K562 (cell line): ENCODE measurements around the gene ASPHD1. TPM values are rescaled to one million over a fixed set of nuclear protein-coding genes. Genes with fewer than 3 reads are reported as not detected.

Source experiments
- ATAC-seq: fragments of 200-7000 bp; cut with Tn5 transposase; 3 replicates; pipeline ENCODE4 v1.9.1; 2020; ENCODE audit warnings: moderate library complexity
- BruUV-seq: library from RNA; stranded (reverse); fragments of 400-500 nt; replicated peaks from 2 replicates; lab custom pipeline; 2021; lab: Mats Ljungman, UMichigan
- CTCF ChIA-PET: fragments of 300-600 bp; formaldehyde crosslinking; extraction: SDS; loops from one replicate; lab custom pipeline; 2021; ENCODE audit warnings: low intra/inter-chr PET ratio; lab: Yijun Ruan, JAX
- POLR2A ChIA-PET: fragments of 300-600, 350-650 bp; sonication (Branson Sonifier 250); formaldehyde crosslinking; extraction: SDS; loops from one replicate; lab custom pipeline; 2021; ENCODE audit warnings: antibody characterized with exemption, inconsistent platforms; lab: Yijun Ruan, JAX
- DNase-seq, 4 experiments: peaks; one replicate each; pipeline versions ENCODE4 v3.0.0 to v3.0.0-alpha.2; 2011 to 2018; ENCODE audit warnings: low spot score in 3 of 4, mixed read lengths in 3 of 4; ENCODE audit errors: extremely low read depth in 1 of 4
- FAIRE-seq: peaks from 2 replicates; lab custom pipeline; 2011; peaks lifted over from hg19 to GRCh38; lab: Jason Lieb, UNC
- H2AFZ ChIP-seq: 2 replicates; pipeline ENCODE4 v1.6.0; 2011; ENCODE audit warnings: low read depth, low read length, control low read depth, inconsistent platforms
- H3K27ac ChIP-seq: fragments of 200-600 bp; 3 replicates; pipeline ENCODE4 v1.8.0; 2011; ENCODE audit warnings: low read depth, mild to moderate bottlenecking, control low read depth, inconsistent platforms, low read length, moderate library complexity, mixed read lengths; ENCODE audit errors: extremely low read depth
- H3K27me3 ChIP-seq, 2 experiments: fragments of 300-600 bp in 1 of 2; 2 replicates in 1 of 2; 3 replicates in 1 of 2; pipeline versions ENCODE4 v1.6.0 to v1.8.0; 2011; ENCODE audit warnings: inconsistent platforms in 2 of 2, low read length in 2 of 2, mild to moderate bottlenecking in 1 of 2, mixed read lengths in 1 of 2, moderate library complexity in 1 of 2; ENCODE audit not compliant: control insufficient read depth in 2 of 2, insufficient read depth in 2 of 2
- H3K36me3 ChIP-seq: fragments of 300-600 bp; 3 replicates; pipeline ENCODE4 v1.8.0; 2011; ENCODE audit warnings: mild to moderate bottlenecking, low read length, inconsistent platforms; ENCODE audit not compliant: control insufficient read depth, insufficient read depth
- H3K4me1 ChIP-seq, 2 experiments: fragments of 200-600 bp in 1 of 2; replicated peaks in 1 of 2; 2 replicates in 1 of 2; 3 replicates in 1 of 2; pipeline versions ENCODE4 v1.5.1 to v1.8.0; 2011; ENCODE audit warnings: inconsistent platforms in 2 of 2, low read length in 2 of 2, mild to moderate bottlenecking in 1 of 2, mixed read lengths in 1 of 2, moderate library complexity in 1 of 2; ENCODE audit not compliant: control insufficient read depth in 2 of 2, insufficient read depth in 2 of 2
- H3K4me2 ChIP-seq: 2 replicates; pipeline ENCODE4 v1.6.1; 2011; ENCODE audit warnings: low read length, control low read depth, inconsistent platforms, mixed read lengths; ENCODE audit not compliant: insufficient read depth
- H3K4me3 ChIP-seq: fragments of 200-600 bp; sonication (generic), shearing (Covaris generic); 2 replicates; pipeline ENCODE4 v1.5.1; 2016; ENCODE audit warnings: control low read depth, inconsistent platforms
- H3K79me2 ChIP-seq: fragments of 200-600 bp; 3 replicates; pipeline ENCODE4 v1.8.0; 2011; ENCODE audit warnings: low read length, inconsistent platforms; ENCODE audit not compliant: control insufficient read depth, insufficient read depth
- H3K9ac ChIP-seq, 2 experiments: 2 replicates each; pipeline versions ENCODE4 v1.6.0 to v1.6.1; 2011; ENCODE audit warnings: low read depth in 2 of 2, low read length in 2 of 2, control low read depth in 1 of 2, inconsistent platforms in 1 of 2, mild to moderate bottlenecking in 1 of 2, mixed read lengths in 1 of 2; ENCODE audit not compliant: insufficient read depth in 1 of 2
- H3K9me1 ChIP-seq: one replicate; pipeline ENCODE4 v1.6.0; 2011; ENCODE audit warnings: inconsistent platforms, mild to moderate bottlenecking, low read length, moderate library complexity; ENCODE audit not compliant: control insufficient read depth, insufficient read depth
- H3K9me3 ChIP-seq: replicated peaks from 2 replicates; pipeline ENCODE4 v1.5.1; 2011; ENCODE audit warnings: low read depth, low read length, inconsistent platforms; ENCODE audit not compliant: control insufficient read depth, insufficient read depth
- H4K20me1 ChIP-seq: replicated peaks from 2 replicates; pipeline ENCODE4 v1.6.1; 2011; ENCODE audit warnings: low read length, inconsistent platforms, mixed read lengths; ENCODE audit not compliant: control insufficient read depth, insufficient read depth
- FOXM1 ChIP-seq, 2 experiments: fragments of 450-650 bp in 1 of 2; sonication (generic) in 1 of 2; formaldehyde crosslinking in 1 of 2; IDR thresholded peaks; 2 replicates each; pipeline versions ENCODE4 v1.6.1 to v1.9.0; 2017 to 2022; ENCODE audit warnings: low read depth in 2 of 2, mild to moderate bottlenecking in 2 of 2, missing genetic modification reagents in 1 of 2, moderate library complexity in 1 of 2
- HNRNPH1 ChIP-seq: fragments of 200-400 bp; formaldehyde crosslinking; optimal IDR thresholded peaks from 2 replicates; pipeline ENCODE3; 2017; ENCODE audit warnings: low read depth, mild to moderate bottlenecking, low read length, moderate library complexity
- NR4A1 ChIP-seq, 2 experiments: fragments of 250-450 bp in 1 of 2; fragments of 450-650 bp in 1 of 2; sonication (Bioruptor Pico) in 1 of 2; IDR thresholded peaks; 2 replicates each; pipeline versions ENCODE4 v1.4.0 to v1.6.1; 2016 to 2020; ENCODE audit warnings: mild to moderate bottlenecking in 2 of 2, missing compliant biosample characterization in 1 of 2, missing genetic modification characterization in 1 of 2, moderate library complexity in 1 of 2
- PYGO2 ChIP-seq: fragments of 450-650 bp; IDR thresholded peaks from 2 replicates; pipeline ENCODE4 v1.6.1; 2016; ENCODE audit warnings: mild to moderate bottlenecking, missing genetic modification characterization, moderate library complexity, missing compliant biosample characterization
- TAF7 ChIP-seq: fragments of 450-650 bp; IDR thresholded peaks from 2 replicates; pipeline ENCODE4 v1.6.1; 2016; ENCODE audit warnings: missing genetic modification characterization, missing compliant biosample characterization
- TEAD2 ChIP-seq: fragments of 450-650 bp; IDR thresholded peaks from 2 replicates; pipeline ENCODE4 v1.6.1; 2016; ENCODE audit warnings: missing genetic modification characterization, control low read depth, missing compliant biosample characterization
- ZNF12 ChIP-seq: sonication (generic); formaldehyde crosslinking; IDR thresholded peaks from 2 replicates; pipeline ENCODE4 v1.4.0; 2020; ENCODE audit warnings: mild to moderate bottlenecking, missing genetic modification reagents
- ZNF263 ChIP-seq: sonication (generic); formaldehyde crosslinking; IDR thresholded peaks from 2 replicates; pipeline ENCODE4 v1.8.0; 2022; ENCODE audit warnings: mild to moderate bottlenecking, missing genetic modification reagents, borderline replicate concordance
- WGBS: fragments of 100-300 bp; shearing (Covaris generic); methylation state at CpG from one replicate; pipeline ENCODE4 v1.1.6; 2016; ENCODE audit warnings: low coverage, mixed read lengths; ENCODE audit not compliant: insufficient coverage; ENCODE audit errors: missing lambda C conversion rate; 5-methylcytosine and 5-hydroxymethylcytosine counted together
- in situ Hi-C: fragments of 300-500 bp; cut with MboI; formaldehyde crosslinking; loops from 4 replicates; pipeline ENCODE4 v1.15.0; 2018; ENCODE audit warnings: inconsistent platforms, mixed read lengths
- intact Hi-C: fragments of 100-400 bp; cut with micrococcal nuclease; formaldehyde crosslinking; loops from 2 replicates; pipeline ENCODE4 v1.14.2; 2022
- polyA plus RNA-seq, 8 experiments: library from polyadenylated mRNA; depleted of rRNA in 4 of 8; stranded (reverse) in 5 of 8; unstranded in 3 of 8; fragments of >200 nt; fragmentation: Nextera tagmentation in 2 of 8; fragmentation: Illumina TruSeq in 1 of 8; extraction: Ambion mirVana in 2 of 8; extraction: Trizol in 1 of 8; gene quantifications; 2 replicates each; pipeline versions ENCODE4 v1.2.1 to v1.2.3, GENCODE V29; 2011 to 2014; ENCODE audit warnings: inconsistent platforms in 1 of 8, missing spikeins in 1 of 8
- total RNA-seq, 7 experiments: library from RNA; depleted of rRNA in 6 of 7; stranded (reverse); fragments of >200 nt in 6 of 7; fragmentation: Illumina TruSeq in 2 of 7; extraction: Trizol in 2 of 7; gene quantifications; 2 replicates each; pipeline versions ENCODE4 v1.2.1 to v1.2.3, GENCODE V29; 2011 to 2021; ENCODE audit warnings: low replicate concordance in 1 of 7
- TF ChIP-seq, protein P1 (sequence below): fragments of 450-650 bp; IDR thresholded peaks from 2 replicates; pipeline ENCODE4 v1.6.1; 2016; ENCODE audit warnings: borderline replicate concordance
- TF ChIP-seq, protein P2 (sequence below), 3 experiments: fragments of 200-800 bp in 1 of 3; sonication (Bioruptor generic) in 1 of 3; sonication (generic) in 1 of 3; formaldehyde crosslinking in 1 of 3; IDR thresholded peaks; 2 replicates each; pipeline versions ENCODE4 v1.6.1 to v1.8.0; 2016 to 2022; ENCODE audit warnings: mild to moderate bottlenecking in 2 of 3, missing compliant biosample characterization in 2 of 3, missing genetic modification characterization in 2 of 3, missing genetic modification reagents in 1 of 3

ASPHD1 gene
- total and polyA plus RNA-seq, 9 of the 15 experiments (the other 6 are each of a cell fraction or from before 2014, with no cell fraction given) = 0.03 to 0.70 (median 0.24) TPM; not detected in 5

DNA sequence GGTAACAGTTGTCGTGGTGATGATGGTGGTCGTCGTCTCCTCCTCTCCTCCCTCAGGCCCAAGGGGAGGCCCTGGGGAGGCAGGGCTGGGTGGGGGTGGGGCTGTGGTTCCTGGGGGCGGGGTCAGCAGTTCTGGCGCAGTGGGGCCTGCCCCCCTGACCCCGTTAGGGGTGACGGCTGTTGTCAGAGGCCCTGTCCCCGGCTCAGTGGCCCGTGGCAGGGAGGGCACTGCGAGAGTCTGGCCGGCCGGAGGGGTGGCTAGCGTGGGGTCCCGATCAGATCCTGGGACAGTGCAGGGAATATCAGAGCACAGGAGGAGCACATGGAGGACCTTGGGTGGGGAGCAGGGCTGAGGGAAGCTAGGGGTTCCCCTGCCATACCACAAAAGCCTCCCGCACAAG is 3.4 kb upstream of the ASPHD1 start:
- no peak for FAIRE-seq
- in situ Hi-C loops = no loop called here
- H3K4me3 ChIP-seq = no peak overlapping the region
- peaks cover 13% of the 10 kb centered on the region; the same call in 1 of the 2 replicates for H4K20me1 ChIP-seq
- no peaks in the 10 kb centered on the region for H3K9me3 ChIP-seq
- peak; percentile 46; the same call in 1 of the 2 replicates for TF ChIP-seq ZNF263 (CRISPR knock-in tag)
- TF ChIP-seq, protein P1, sequence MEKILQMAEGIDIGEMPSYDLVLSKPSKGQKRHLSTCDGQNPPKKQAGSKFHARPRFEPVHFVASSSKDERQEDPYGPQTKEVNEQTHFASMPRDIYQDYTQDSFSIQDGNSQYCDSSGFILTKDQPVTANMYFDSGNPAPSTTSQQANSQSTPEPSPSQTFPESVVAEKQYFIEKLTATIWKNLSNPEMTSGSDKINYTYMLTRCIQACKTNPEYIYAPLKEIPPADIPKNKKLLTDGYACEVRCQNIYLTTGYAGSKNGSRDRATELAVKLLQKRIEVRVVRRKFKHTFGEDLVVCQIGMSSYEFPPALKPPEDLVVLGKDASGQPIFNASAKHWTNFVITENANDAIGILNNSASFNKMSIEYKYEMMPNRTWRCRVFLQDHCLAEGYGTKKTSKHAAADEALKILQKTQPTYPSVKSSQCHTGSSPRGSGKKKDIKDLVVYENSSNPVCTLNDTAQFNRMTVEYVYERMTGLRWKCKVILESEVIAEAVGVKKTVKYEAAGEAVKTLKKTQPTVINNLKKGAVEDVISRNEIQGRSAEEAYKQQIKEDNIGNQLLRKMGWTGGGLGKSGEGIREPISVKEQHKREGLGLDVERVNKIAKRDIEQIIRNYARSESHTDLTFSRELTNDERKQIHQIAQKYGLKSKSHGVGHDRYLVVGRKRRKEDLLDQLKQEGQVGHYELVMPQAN = no peak
- TF ChIP-seq, all 486 proteins: peak for 1
- Histone ChIP-seq H3K27ac (no peak overlapping the region), H3K9me1 (peaks cover 3% of the 10 kb centered on the region), H3K79me2 (no peaks in the 10 kb centered on the region), H3K4me1 (peaks cover 0 to 34% of the 10 kb centered on the region in 2 experiments; a peak in 3 of 5 replicates), H2AFZ (no peak overlapping the region), H3K27me3 (peaks cover 13 to 31% of the 10 kb centered on the region in 2 experiments), H3K36me3 (no peaks in the 10 kb centered on the region), H3K9ac (no peak overlapping the region), H3K4me2 (no peak overlapping the region)
- CTCF ChIA-PET = no interaction called here
- WGBS = 0% methylated on average over 2 of the region's 15 CpGs
- DNase-seq (peak in 1 of 4 experiments; percentile 38), ATAC-seq (no peak)
- intact Hi-C loops = no loop called here
- no TSS peak for BruUV-seq
- POLR2A ChIA-PET = no interaction called here

DNA sequence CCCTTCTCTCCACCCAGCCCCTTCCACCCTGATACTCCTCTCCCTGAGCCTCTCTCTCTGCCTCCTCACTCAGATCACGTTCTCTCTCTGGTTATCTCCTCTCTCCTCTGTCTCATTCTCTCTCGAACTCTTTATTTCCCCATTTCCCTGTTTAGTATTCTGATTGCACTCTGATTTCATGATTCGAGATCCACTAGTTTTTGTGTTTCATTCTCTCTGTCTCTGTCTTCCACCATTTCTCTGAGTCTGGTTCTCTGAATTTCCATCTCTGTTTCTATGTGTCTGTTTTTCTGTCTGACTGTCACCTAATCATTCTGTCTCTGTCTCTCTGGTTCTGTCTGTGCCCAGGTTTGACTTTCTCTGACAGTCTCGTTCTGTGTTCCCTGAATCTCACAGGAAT is 3.0 kb upstream of the ASPHD1 start:
- Histone ChIP-seq H3K79me2 (no peaks in the 10 kb centered on the region), H3K4me2 (no peak overlapping the region), H3K9me3 (no peaks in the 10 kb centered on the region), H3K9me1 (peaks cover 3% of the 10 kb centered on the region), H2AFZ (no peak overlapping the region), H3K4me3 (no peak overlapping the region), H3K36me3 (no peaks in the 10 kb centered on the region), H4K20me1 (peaks cover 13% of the 10 kb centered on the region; the same call in 1 of the 2 replicates), H3K27ac (no peak overlapping the region), H3K27me3 (peaks cover 14 to 30% of the 10 kb centered on the region in 2 experiments), H3K4me1 (peaks cover 0 to 35% of the 10 kb centered on the region in 2 experiments; a peak in 3 of 5 replicates), H3K9ac (no peak overlapping the region)
- FAIRE-seq (no peak), DNase-seq (no peak), ATAC-seq (no peak)
- intact Hi-C loops (no loop called here), in situ Hi-C loops (no loop called here)
- 4% methylated on average over 4 of the region's 4 CpGs for WGBS
- ChIA-PET CTCF (no interaction called here), POLR2A (interaction anchor here (0.6 to 1.1 kb wide), 2 partner anchors 9 to 87 kb away, joined by 3 to 4 read pairs; no protein-coding TSS in a partner anchor)
- no TSS peak for BruUV-seq
- TF ChIP-seq, protein P2, sequence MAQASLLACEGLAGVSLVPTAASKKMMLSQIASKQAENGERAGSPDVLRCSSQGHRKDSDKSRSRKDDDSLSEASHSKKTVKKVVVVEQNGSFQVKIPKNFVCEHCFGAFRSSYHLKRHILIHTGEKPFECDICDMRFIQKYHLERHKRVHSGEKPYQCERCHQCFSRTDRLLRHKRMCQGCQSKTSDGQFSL (CRISPR knock-in tag; IDR thresholded peaks at IDR 0.05) = no peak
- TF ChIP-seq, protein P2 (tag; IDR thresholded peaks at IDR 0.05) = no peak
- TF ChIP-seq ZNF12 (CRISPR knock-in tag) = no peak
- TF ChIP-seq FOXM1 (IDR thresholded peaks at IDR 0.05; ENCODE audit: low read depth) = no peak
- TF ChIP-seq FOXM1 (CRISPR knock-in tag; IDR thresholded peaks at IDR 0.05; ENCODE audit: low read depth) = no peak
- TF ChIP-seq TEAD2 = no peak
- TF ChIP-seq TAF7 (tag) = no peak
- no peak for TF ChIP-seq NR4A1 (CRISPR knock-in tag; IDR thresholded peaks at IDR 0.05)
- no peak for TF ChIP-seq NR4A1 (tag; IDR thresholded peaks at IDR 0.05)
- TF ChIP-seq HNRNPH1 = no peak
- TF ChIP-seq PYGO2 (tag) = no peak
